H1 (cell line): ENCODE data around the gene BATF3. TPM values are rescaled to one million over a fixed set of nuclear protein-coding genes. Genes with fewer than 3 reads are reported as not detected.

ENCODE experiments used
- ASH2L ChIP-seq: fragments of 200-600, 300-600 bp; sonication (generic); IDR thresholded peaks from one replicate; pipeline ENCODE4 v1.7.1; 2017; ENCODE audit warnings: low read length
- FOSL1 ChIP-seq: IDR thresholded peaks from 2 replicates; pipeline ENCODE4 v1.6.1; 2011; ENCODE audit warnings: mild to moderate bottlenecking, low read depth, low read length, moderate library complexity; ENCODE audit not compliant: insufficient read depth
- JUN ChIP-seq: IDR thresholded peaks from 2 replicates; pipeline ENCODE4 v1.6.1; 2011; ENCODE audit warnings: low read depth, mild to moderate bottlenecking, improper control_type of control experiment, low read length
- KDM5A ChIP-seq: fragments of 200-600 bp; IDR thresholded peaks from 2 replicates; pipeline ENCODE4 v1.7.1; 2012; ENCODE audit warnings: mild to moderate bottlenecking, low read length, inconsistent platforms, mixed read lengths
- POLR2A ChIP-seq, 2 experiments: IDR thresholded peaks; 1 replicate in 1 of 2; 2 replicates in 1 of 2; pipeline ENCODE4 v1.6.1; 2011; ENCODE audit warnings: low read depth in 2 of 2, low read length in 2 of 2, mild to moderate bottlenecking in 2 of 2; ENCODE audit errors: control extremely low read depth in 1 of 2
- SIN3A ChIP-seq, 2 experiments: IDR thresholded peaks in 1 of 2; conservative IDR thresholded peaks in 1 of 2; 2 replicates each; pipeline ENCODE4 v1.6.1; 2011 to 2012; ENCODE audit warnings: low read length in 2 of 2, improper control_type of control experiment in 1 of 2, low read depth in 1 of 2, mild to moderate bottlenecking in 1 of 2
- TAF7 ChIP-seq: optimal IDR thresholded peaks from 2 replicates; pipeline ENCODE3; 2011; ENCODE audit warnings: low read depth, mild to moderate bottlenecking, inconsistent platforms, low read length, moderate library complexity, borderline replicate concordance
- TCF12 ChIP-seq: IDR thresholded peaks from 2 replicates; pipeline ENCODE4 v1.6.1; 2011; ENCODE audit warnings: low read depth, mild to moderate bottlenecking, low read length
- polyA plus RNA-seq, 7 experiments: library from polyadenylated mRNA; depleted of rRNA in 3 of 7; stranded (reverse) in 5 of 7; unstranded in 2 of 7; fragments of >200 nt in 5 of 7; fragments of 200-250 nt in 2 of 7; gene quantifications; 1 replicate in 5 of 7; 2 replicates in 1 of 7; 4 replicates in 1 of 7; pipeline versions ENCODE4 v1.2.1 to v1.2.3, GENCODE V29; 2011 to 2013; ENCODE audit warnings: missing spikeins in 2 of 7, mixed read lengths in 2 of 7
- total RNA-seq: library from RNA; stranded (reverse); fragmentation: NEBNext Ultra II Directional; extraction: Animal tissue kit (Norgen Biotek cat#: 25700); gene quantifications from 2 replicates; pipeline ENCODE4 v1.2.1, GENCODE V29; 2021
- TF ChIP-seq, protein P1 (sequence below): IDR thresholded peaks from 2 replicates; pipeline ENCODE4 v1.6.1; 2011; ENCODE audit warnings: low read length, improper control_type of control experiment

The BATF3 gene
- total and polyA plus RNA-seq, 2 of the 8 experiments (the other 6 are each of a cell fraction or from before 2014, with no cell fraction given): 6.3 TPM

DNA sequence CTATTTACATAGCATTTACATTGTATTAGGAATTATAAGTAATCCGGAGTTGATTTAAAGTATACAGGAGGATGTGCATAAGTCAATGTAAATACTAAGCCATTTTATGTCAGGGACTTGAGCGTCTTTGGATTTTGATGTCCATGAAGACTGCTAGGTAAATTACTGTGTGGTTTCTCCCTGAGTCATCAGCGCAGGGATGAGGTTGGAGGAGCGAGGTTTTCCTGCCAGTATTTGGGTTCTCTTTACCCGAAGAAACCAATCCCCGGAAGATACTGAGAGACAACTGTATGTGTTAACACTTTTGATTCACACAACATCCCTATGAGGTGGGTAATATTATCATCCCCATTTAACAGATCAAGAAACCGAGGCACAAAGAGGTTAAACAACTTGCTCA lies 29.3 kb downstream of the BATF3 start (continued):
- TF ChIP-seq, protein P1, sequence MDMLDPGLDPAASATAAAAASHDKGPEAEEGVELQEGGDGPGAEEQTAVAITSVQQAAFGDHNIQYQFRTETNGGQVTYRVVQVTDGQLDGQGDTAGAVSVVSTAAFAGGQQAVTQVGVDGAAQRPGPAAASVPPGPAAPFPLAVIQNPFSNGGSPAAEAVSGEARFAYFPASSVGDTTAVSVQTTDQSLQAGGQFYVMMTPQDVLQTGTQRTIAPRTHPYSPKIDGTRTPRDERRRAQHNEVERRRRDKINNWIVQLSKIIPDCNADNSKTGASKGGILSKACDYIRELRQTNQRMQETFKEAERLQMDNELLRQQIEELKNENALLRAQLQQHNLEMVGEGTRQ: no peak
- TF ChIP-seq ASH2L: no peak
- no peak for TF ChIP-seq FOSL1
- no peak for TF ChIP-seq POLR2A (IDR thresholded peaks at IDR 0.05; ENCODE audit: control extremely low read depth in 1 of 2, low read depth in 2 of 2, low read length in 2 of 2)
- no peak for TF ChIP-seq SIN3A (conservative IDR thresholded peaks at IDR 0.05 in 1 of 2, IDR thresholded peaks at IDR 0.05 in 1 of 2; ENCODE audit: low read depth in 1 of 2, low read length in 2 of 2)
- no peak for TF ChIP-seq JUN
- TF ChIP-seq KDM5A: no peak
- no peak for TF ChIP-seq TCF12
- TF ChIP-seq TAF7: no peak
- TF ChIP-seq, all 59 proteins: peak for 0
